Heart left ventricle (tissue), 13 donors: Measurements from ENCODE around the gene KCNAB2.

Source experiments
- CTCF ChIP-seq, 12 donors: fragments of 200-600 bp; sonication (generic) in 4 of 12; IDR thresholded peaks; one replicate each; pipeline versions ENCODE4 v1.5.0 to v1.8.0; 2018 to 2022; ENCODE audit warnings: antibody characterized with exemption in 12 of 12, mild to moderate bottlenecking in 5 of 12
- POLR2A ChIP-seq, 2 donors: fragments of 450-650 bp; IDR thresholded peaks; one replicate each; pipeline ENCODE4 v1.6.1; 2017; ENCODE audit warnings: antibody characterized with exemption in 2 of 2, mild to moderate bottlenecking in 2 of 2, moderate library complexity in 2 of 2
- donor health status: ischemic (EF 13 %, LVEDD 7.1; RV severe dilation, severe dysfunction).
- donor health status: DM: no; HTN: yes; CAD: no.
- donor health status: DM: no; HTN: no; CAD: no.
- donor health status: ischemic (EF 25% LVEDD 6.9; RV normal size, moderate dysfunction).
- donor health status: ischemic (EF 25% LVEDD 5.7; RV mildly dilated, moderate dysfunction).
- donor health status: ischemic (EF 35%, LVEDD 5.7; RV mildly dilated, moderate dysfunction).
- donor health status: nonischemic (EF 11% LVEDD 7.7; RV severe dilation, severe dysfunction).
- donor health status: DM: yes; HTN: yes; CAD: no.
- donor health status: PGD.
- donor health status: ischemic (EF 29% LVEDD 5.4; RV normal size, mild dysfunction).
- donor health status: nonischemic (EF 23%, LVEDD 6.1; RV moderate dilation, normal function).

- no peak for TF ChIP-seq POLR2A (IDR thresholded peaks at IDR 0.05)
- TF ChIP-seq CTCF (IDR thresholded peaks at IDR 0.05) = no peak
These were observed 32.2 kb downstream of the KCNAB2 start for GRCh38 chr1:6077919-6078318.
